WTC11 (cell line): ENCODE results near the gene LTB. TPM values are rescaled to one million over a fixed set of nuclear protein-coding genes. Genes with fewer than 3 reads are reported as not detected.

ENCODE experiments used
- ATAC-seq: fragments of 200-7000 bp; cut with Tn5 transposase; 2 replicates; pipeline ENCODE4 v1.10.0; 2021; ENCODE audit warnings: mild to moderate bottlenecking, moderate library complexity
- CTCF ChIA-PET: fragments of 300-600 bp; sonication (Branson Sonifier 250); formaldehyde crosslinking; loops from one replicate; lab custom pipeline; 2021; ENCODE audit warnings: antibody characterized with exemption; lab: Charles Lee
- POLR2A ChIA-PET: fragments of 350-600 bp; sonication (Branson Sonifier 250); formaldehyde crosslinking; loops from one replicate; lab custom pipeline; 2021; ENCODE audit warnings: antibody characterized with exemption; lab: Charles Lee
- DNase-seq: peaks from one replicate; pipeline ENCODE4 v3.0.0; 2021; ENCODE audit warnings: low spot score
- H3K27ac Mint-ChIP-seq: 2 replicates; pipeline ENCODE4 v1.8.0; 2021; ENCODE audit warnings: mixed read lengths
- H3K27me3 Mint-ChIP-seq: 2 replicates; pipeline ENCODE4 v1.8.0; 2021; ENCODE audit warnings: low read depth, mild to moderate bottlenecking, moderate library complexity, mixed read lengths
- H3K36me3 Mint-ChIP-seq: 2 replicates; pipeline ENCODE4 v1.8.0; 2021; ENCODE audit warnings: mixed read lengths
- H3K4me1 Mint-ChIP-seq: 2 replicates; pipeline ENCODE4 v1.8.0; 2022; ENCODE audit warnings: mixed read lengths
- H3K4me3 Mint-ChIP-seq: 2 replicates; pipeline ENCODE4 v1.8.0; 2021; ENCODE audit warnings: mild to moderate bottlenecking, moderate library complexity, mixed read lengths
- H3K9me3 Mint-ChIP-seq: 2 replicates; pipeline ENCODE4 v1.8.0; 2021; ENCODE audit warnings: mixed read lengths
- CREB1 ChIP-seq: sonication (generic); formaldehyde crosslinking; IDR thresholded peaks from 2 replicates; pipeline ENCODE4 v1.8.0; 2023; ENCODE audit warnings: mild to moderate bottlenecking, missing genetic modification reagents
- CREM ChIP-seq: sonication (generic); formaldehyde crosslinking; IDR thresholded peaks from 2 replicates; pipeline ENCODE4 v1.8.1; 2022; ENCODE audit warnings: mild to moderate bottlenecking, missing genetic modification reagents, moderate library complexity
- E2F5 ChIP-seq: sonication (generic); formaldehyde crosslinking; IDR thresholded peaks from 2 replicates; pipeline ENCODE4 v1.8.1; 2022; ENCODE audit warnings: mild to moderate bottlenecking, moderate library complexity, missing genetic modification reagents
- ELF4 ChIP-seq: sonication (generic); formaldehyde crosslinking; IDR thresholded peaks from 2 replicates; pipeline ENCODE4 v1.8.1; 2022; ENCODE audit warnings: low read depth, mild to moderate bottlenecking, moderate library complexity, missing genetic modification reagents
- ETV6 ChIP-seq: sonication (generic); formaldehyde crosslinking; IDR thresholded peaks from 2 replicates; pipeline ENCODE4 v1.8.1; 2022; ENCODE audit warnings: mild to moderate bottlenecking, missing genetic modification reagents
- GRHL2 ChIP-seq: fragments of 250-450 bp; sonication (Bioruptor Pico); IDR thresholded peaks from 2 replicates; pipeline ENCODE4 v1.8.0; 2022; ENCODE audit warnings: mild to moderate bottlenecking, moderate library complexity; ENCODE audit not compliant: insufficient replicate concordance, severe bottlenecking
- IRF1 ChIP-seq: sonication (generic); formaldehyde crosslinking; IDR thresholded peaks from 2 replicates; pipeline ENCODE4 v1.8.0; 2023; ENCODE audit warnings: missing genetic modification reagents
- IRF2 ChIP-seq: sonication (generic); formaldehyde crosslinking; IDR thresholded peaks from 2 replicates; pipeline ENCODE4 v1.8.0; 2022; ENCODE audit warnings: low read depth, missing genetic modification reagents, borderline replicate concordance
- KAT7 ChIP-seq: sonication (generic); formaldehyde crosslinking; IDR thresholded peaks from 2 replicates; pipeline ENCODE4 v1.8.1; 2023; ENCODE audit warnings: missing genetic modification reagents, mild to moderate bottlenecking, borderline replicate concordance
- MXD4 ChIP-seq: fragments of 250-450 bp; sonication (Bioruptor Pico); IDR thresholded peaks from 2 replicates; pipeline ENCODE4 v1.8.0; 2021; ENCODE audit warnings: mild to moderate bottlenecking, moderate library complexity, borderline replicate concordance
- MYBL2 ChIP-seq: sonication (generic); formaldehyde crosslinking; IDR thresholded peaks from 2 replicates; pipeline ENCODE4 v1.8.1; 2023; ENCODE audit warnings: mild to moderate bottlenecking, moderate library complexity, missing genetic modification reagents
- NFE2L1 ChIP-seq: sonication (generic); formaldehyde crosslinking; IDR thresholded peaks from 2 replicates; pipeline ENCODE4 v1.8.1; 2023; ENCODE audit warnings: missing genetic modification reagents
- NR1H2 ChIP-seq: sonication (generic); formaldehyde crosslinking; IDR thresholded peaks from 2 replicates; pipeline ENCODE4 v1.9.0; 2021; ENCODE audit warnings: mild to moderate bottlenecking, moderate library complexity, missing genetic modification reagents
- SMAD3 ChIP-seq: sonication (generic); formaldehyde crosslinking; IDR thresholded peaks from 2 replicates; pipeline ENCODE4 v1.8.0; 2022; ENCODE audit warnings: missing genetic modification reagents, mild to moderate bottlenecking, borderline replicate concordance
- SMAD4 ChIP-seq: sonication (generic); formaldehyde crosslinking; IDR thresholded peaks from 2 replicates; pipeline ENCODE4 v1.8.0; 2022; ENCODE audit warnings: mild to moderate bottlenecking, missing genetic modification reagents
- TCF7 ChIP-seq: sonication (generic); formaldehyde crosslinking; IDR thresholded peaks from 2 replicates; pipeline ENCODE4 v1.8.0; 2022; ENCODE audit warnings: mild to moderate bottlenecking, low read depth, missing genetic modification reagents, moderate library complexity
- TP53 ChIP-seq: sonication (generic); formaldehyde crosslinking; IDR thresholded peaks from 2 replicates; pipeline ENCODE4 v1.8.1; 2023; ENCODE audit warnings: mild to moderate bottlenecking, missing genetic modification reagents
- ZNF219 ChIP-seq: sonication (generic); formaldehyde crosslinking; IDR thresholded peaks from 2 replicates; pipeline ENCODE4 v1.8.0; 2023; ENCODE audit warnings: missing genetic modification reagents, mild to moderate bottlenecking, borderline replicate concordance
- ZNF263 ChIP-seq: sonication (generic); formaldehyde crosslinking; IDR thresholded peaks from 2 replicates; pipeline ENCODE4 v1.8.1; 2022; ENCODE audit warnings: low read depth, mild to moderate bottlenecking, moderate library complexity, missing genetic modification reagents
- total RNA-seq: library from RNA; stranded (reverse); gene quantifications from 3 replicates; pipeline ENCODE4 v1.2.3, GENCODE V29; 2021
- TF ChIP-seq, protein P1 (sequence below): fragments of 250-450 bp; sonication (Bioruptor Pico); IDR thresholded peaks from 2 replicates; pipeline ENCODE4 v1.9.0; 2021; ENCODE audit warnings: mild to moderate bottlenecking
- TF ChIP-seq, protein P2 (sequence below): sonication (generic); formaldehyde crosslinking; IDR thresholded peaks from 2 replicates; pipeline ENCODE4 v1.8.1; 2022; ENCODE audit warnings: mild to moderate bottlenecking, missing genetic modification reagents, moderate library complexity, borderline replicate concordance
- TF ChIP-seq, protein P3 (sequence below): fragments of 250-450 bp; sonication (Bioruptor Pico); IDR thresholded peaks from 2 replicates; pipeline ENCODE4 v2.1.2; 2022; ENCODE audit warnings: mild to moderate bottlenecking, moderate library complexity

Gene LTB
- total RNA-seq, 1 experiment from 2014 or later, result 1.3 TPM

GRCh38 chr6:31631209-31631608 is 49.0 kb upstream of the LTB start (continued):
- TF ChIP-seq, protein P1, sequence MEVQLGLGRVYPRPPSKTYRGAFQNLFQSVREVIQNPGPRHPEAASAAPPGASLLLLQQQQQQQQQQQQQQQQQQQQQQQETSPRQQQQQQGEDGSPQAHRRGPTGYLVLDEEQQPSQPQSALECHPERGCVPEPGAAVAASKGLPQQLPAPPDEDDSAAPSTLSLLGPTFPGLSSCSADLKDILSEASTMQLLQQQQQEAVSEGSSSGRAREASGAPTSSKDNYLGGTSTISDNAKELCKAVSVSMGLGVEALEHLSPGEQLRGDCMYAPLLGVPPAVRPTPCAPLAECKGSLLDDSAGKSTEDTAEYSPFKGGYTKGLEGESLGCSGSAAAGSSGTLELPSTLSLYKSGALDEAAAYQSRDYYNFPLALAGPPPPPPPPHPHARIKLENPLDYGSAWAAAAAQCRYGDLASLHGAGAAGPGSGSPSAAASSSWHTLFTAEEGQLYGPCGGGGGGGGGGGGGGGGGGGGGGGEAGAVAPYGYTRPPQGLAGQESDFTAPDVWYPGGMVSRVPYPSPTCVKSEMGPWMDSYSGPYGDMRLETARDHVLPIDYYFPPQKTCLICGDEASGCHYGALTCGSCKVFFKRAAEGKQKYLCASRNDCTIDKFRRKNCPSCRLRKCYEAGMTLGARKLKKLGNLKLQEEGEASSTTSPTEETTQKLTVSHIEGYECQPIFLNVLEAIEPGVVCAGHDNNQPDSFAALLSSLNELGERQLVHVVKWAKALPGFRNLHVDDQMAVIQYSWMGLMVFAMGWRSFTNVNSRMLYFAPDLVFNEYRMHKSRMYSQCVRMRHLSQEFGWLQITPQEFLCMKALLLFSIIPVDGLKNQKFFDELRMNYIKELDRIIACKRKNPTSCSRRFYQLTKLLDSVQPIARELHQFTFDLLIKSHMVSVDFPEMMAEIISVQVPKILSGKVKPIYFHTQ, result no peak
- TF ChIP-seq, protein P2, sequence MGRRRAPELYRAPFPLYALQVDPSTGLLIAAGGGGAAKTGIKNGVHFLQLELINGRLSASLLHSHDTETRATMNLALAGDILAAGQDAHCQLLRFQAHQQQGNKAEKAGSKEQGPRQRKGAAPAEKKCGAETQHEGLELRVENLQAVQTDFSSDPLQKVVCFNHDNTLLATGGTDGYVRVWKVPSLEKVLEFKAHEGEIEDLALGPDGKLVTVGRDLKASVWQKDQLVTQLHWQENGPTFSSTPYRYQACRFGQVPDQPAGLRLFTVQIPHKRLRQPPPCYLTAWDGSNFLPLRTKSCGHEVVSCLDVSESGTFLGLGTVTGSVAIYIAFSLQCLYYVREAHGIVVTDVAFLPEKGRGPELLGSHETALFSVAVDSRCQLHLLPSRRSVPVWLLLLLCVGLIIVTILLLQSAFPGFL, result no peak
- TF ChIP-seq, protein P3, sequence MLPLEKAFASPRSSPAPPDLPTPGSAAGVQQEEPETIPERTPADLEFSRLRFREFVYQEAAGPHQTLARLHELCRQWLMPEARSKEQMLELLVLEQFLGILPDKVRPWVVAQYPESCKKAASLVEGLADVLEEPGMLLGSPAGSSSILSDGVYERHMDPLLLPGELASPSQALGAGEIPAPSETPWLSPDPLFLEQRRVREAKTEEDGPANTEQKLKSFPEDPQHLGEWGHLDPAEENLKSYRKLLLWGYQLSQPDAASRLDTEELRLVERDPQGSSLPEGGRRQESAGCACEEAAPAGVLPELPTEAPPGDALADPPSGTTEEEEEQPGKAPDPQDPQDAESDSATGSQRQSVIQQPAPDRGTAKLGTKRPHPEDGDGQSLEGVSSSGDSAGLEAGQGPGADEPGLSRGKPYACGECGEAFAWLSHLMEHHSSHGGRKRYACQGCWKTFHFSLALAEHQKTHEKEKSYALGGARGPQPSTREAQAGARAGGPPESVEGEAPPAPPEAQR (CRISPR knock-in tag), result no peak
- no peak for TF ChIP-seq ELF4 (CRISPR knock-in tag)
- TF ChIP-seq E2F5 (CRISPR knock-in tag), result no peak
- TF ChIP-seq IRF2 (CRISPR knock-in tag), result no peak
- TF ChIP-seq KAT7 (CRISPR knock-in tag), result no peak
- TF ChIP-seq NR1H2 (CRISPR knock-in tag), result no peak
- no peak for TF ChIP-seq ZNF263 (CRISPR knock-in tag)
- no peak for TF ChIP-seq IRF1 (CRISPR knock-in tag)
- TF ChIP-seq MXD4 (CRISPR knock-in tag), result no peak

- no peaks in the 10 kb centered on the region for H3K9me3 Mint-ChIP-seq
- DNase-seq (no peak), ATAC-seq (no peak)
- POLR2A ChIA-PET, result no interaction called here
- no peaks in the 10 kb centered on the region; the same call in 1 of the 2 replicates for H3K27me3 Mint-ChIP-seq
- CTCF ChIA-PET, result no interaction called here
- TF ChIP-seq NFE2L1 (CRISPR knock-in tag) (no peak), MXD4 (CRISPR knock-in tag) (no peak), ETV6 (CRISPR knock-in tag) (no peak), TCF7 (CRISPR knock-in tag) (no peak), ELF4 (CRISPR knock-in tag) (no peak), SMAD3 (CRISPR knock-in tag) (no peak), TP53 (CRISPR knock-in tag) (no peak), GRHL2 (CRISPR knock-in tag) (no peak), CREB1 (no peak), ZNF219 (no peak), SMAD4 (no peak), MYBL2 (CRISPR knock-in tag) (no peak), CREM (no peak)
- H3K36me3 Mint-ChIP-seq, result peaks cover 91% of the 10 kb centered on the region
- H3K4me1 Mint-ChIP-seq, result no peaks in the 10 kb centered on the region
- no peak overlapping the region for H3K4me3 Mint-ChIP-seq
- H3K27ac Mint-ChIP-seq, result peak overlapping the region; percentile 60
These were observed 48.1 kb upstream of the LTB start for GRCh38 chr6:31630177-31630934.
